ENCODE results near the gene RNF5. TPM values are rescaled to one million over a fixed set of nuclear protein-coding genes. Genes with fewer than 3 reads are reported as not detected.
"Not testable (repeated sequence)": the region's sequence is repeated elsewhere in the genome, so short reads cannot be mapped to it uniquely, and the experiment has no call there.

Gene RNF5
- total RNA-seq, 1 donor from 2014 or later: 58.8 TPM

DNA sequence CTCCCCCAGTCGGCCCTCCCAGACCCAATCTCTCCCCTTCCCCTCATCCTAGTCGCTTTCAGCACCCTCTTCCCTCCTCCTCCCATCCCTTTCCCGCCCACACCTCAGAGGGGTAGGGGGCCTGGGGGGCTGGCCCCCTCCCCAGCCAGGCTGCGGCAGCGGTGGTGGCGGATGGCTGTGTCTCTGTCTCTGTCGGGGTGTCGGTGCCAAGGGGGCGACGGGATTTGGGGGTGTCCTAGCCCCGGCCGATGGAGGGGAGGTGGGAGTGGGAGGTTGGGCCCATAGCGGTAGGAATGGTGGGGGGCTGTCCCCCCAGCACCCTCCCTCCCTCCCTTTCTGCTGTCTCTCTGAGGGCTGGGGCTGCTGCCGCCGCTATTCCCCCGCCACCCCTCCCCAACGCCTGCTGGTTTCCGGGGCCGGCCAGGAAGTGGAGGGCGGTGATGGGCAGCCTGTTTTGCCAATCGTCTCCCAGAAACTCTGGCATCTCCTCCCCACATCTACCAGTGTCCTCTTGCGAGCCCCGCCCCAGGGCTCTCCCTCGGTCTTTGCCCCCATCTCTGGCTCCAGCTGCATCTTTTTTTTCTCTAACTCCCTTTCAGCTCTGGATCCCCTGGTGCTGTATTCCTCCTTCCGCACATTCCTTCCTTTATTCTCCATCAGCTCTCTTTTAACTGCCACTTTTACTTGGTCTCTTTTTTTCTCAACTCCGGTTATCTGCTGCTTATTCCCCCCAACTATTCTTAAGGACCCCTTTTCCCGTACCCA is 2.3 kb upstream of the RNF5 start, which contains the start of gene AGPAT1:
TSS of gene AGPAT1 (minus strand) at position 374 of the 765 bp plus-strand sequence. CDS start 4,588 bp downstream, outside the sequence.
- peak; percentile 91 for DNase-seq (ENCODE audit: low read depth)

DNA sequence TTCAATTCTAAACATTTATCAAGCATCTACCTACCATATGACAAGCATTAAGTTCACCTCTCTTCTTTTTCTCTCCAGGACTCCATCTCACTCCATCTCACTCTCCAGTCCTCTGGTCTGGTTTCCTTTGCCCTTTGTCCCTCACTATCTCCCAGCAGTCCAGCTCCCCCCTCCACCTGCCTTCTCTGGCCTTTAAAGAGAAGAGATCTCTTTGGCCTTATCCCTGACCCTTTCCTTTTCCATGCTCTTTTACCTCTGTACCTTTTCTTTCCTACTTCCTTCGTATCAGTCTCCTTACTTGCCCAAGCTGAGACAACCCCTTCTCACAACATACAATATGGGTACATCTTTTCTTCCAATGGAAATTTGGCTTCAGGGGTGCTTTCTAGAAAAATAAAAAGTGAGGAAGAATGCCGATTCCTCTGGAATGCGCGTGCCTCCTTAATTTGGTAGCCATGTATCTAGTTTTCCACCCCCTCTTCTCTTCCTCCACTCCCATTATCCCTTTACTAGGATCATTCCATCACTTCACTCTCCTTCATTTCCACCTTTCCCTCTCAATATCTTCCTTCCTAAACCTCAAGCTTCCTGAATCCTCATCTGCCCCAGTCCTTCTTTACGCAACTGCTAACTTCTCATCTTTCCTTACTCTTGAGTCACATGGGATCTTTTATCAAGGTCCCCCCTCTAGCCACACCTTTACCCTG is 1.6 kb upstream of the RNF5 start:
- peak; percentile 64 for DNase-seq (ENCODE audit: low read depth)

DNA sequence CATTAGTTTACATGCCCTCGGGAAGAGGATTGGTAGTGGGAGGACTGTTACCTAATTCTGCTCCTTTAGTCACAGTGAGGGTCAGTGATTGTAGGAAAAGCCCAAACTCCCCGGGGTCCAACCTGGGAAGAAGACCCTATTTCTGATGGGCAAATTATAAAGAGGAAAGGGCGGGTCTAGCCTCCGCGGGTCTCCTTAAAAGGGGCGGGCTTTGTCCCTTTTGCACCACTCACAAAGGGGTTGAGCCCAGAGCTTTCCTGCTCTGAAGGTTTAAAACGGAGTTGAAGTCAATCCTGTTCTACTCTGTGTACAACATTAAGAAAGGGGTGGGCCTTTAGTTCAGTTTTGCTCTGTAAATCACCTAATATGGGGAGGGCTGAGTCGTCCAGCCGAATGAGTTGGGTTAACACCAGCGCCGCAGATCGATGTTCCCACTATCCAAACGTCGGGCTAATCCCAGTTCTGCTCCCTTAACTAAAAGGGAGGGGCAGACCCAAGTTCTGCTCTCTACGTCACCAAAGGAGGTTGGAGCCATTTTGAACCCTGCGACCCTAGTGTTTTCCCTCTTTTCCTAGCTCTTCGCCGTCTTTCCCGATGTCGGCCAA is 920 bp upstream of the RNF5 start:
- no peak for DNase-seq (ENCODE audit: low read depth)

GRCh38 chr6:32178547-32179440 is 589 bp downstream of the RNF5 start:
- DNase-seq (ENCODE audit: low read depth): no peak

DNA sequence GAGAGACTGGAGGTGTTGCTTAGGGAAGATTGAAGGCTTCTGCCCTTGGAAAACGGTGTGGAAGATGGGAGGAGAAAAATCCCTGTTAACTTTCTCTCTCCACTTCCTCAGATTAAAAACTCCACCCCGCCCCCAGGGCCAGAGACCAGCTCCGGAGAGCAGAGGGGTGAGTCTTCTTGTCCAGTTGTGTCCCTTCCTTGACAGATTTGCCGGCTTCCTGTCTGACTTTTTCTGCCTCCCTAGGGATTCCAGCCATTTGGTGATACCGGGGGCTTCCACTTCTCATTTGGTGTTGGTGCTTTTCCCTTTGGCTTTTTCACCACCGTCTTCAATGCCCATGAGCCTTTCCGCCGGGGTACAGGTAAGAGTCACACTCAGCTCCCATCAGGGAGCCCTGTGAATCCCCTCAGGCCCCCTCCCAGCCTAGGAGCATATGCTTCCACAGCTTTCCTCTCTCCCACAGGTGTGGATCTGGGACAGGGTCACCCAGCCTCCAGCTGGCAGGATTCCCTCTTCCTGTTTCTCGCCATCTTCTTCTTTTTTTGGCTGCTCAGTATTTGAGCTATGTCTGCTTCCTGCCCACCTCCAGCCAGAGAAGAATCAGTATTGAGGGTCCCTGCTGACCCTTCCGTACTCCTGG is 1.7 kb downstream of the RNF5 start:
- no peak for DNase-seq (ENCODE audit: low read depth)

DNA sequence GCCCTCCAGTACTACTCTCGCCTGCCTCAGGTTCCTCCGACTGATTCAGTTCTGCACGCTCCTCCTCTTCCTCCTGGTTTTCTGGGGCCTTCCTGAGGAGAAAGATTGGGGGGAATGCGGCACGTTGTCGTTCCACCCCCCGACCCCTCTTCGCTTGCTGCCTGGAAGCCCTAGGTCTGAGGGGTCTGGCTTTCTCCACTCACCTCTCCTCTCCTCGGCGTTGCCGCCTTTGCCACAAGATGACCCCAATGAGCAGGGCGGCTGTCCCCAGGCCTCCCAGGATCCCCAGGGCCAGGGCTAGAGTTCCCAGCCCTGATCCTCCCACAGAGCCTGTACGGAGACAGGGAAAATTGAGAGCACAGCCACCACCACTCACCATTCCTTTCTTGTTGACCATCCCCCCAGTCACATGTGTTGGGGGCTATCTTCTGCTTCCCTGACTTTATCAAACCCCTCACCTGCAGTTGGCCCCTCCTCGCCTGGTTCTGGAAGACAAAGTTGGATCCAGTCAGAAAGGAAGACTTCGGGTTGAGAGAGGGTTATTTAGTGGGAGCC is 3.0 kb downstream of the RNF5 start:
- DNase-seq (ENCODE audit: low read depth): no peak

- no peak for DNase-seq (ENCODE audit: low read depth)
Measured at GRCh38 chr6:32181915-32182529, 3.8 kb downstream of the RNF5 start.

DNA sequence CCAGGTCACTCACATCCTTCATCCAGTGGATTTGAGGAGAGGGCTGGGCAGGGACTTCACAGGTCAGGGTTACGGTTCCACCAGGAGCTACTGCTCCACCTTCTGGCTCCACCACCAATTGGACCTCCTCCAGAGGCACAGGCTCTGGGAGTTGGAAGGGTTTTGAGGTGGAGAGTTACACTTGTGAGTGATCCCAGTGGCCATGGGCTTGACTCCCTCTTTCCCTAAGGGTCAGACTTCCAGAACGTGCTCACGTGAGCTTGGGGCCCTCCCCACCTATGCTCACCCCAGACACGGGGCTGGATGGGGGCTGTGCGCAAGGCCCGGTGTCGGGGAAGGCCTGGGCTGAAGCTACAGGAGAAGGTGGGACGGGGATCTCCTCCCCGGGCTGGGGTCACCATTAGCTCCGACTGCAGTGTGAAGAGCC is 4.4 kb downstream of the RNF5 start:
- no peak for DNase-seq (ENCODE audit: low read depth)

- DNase-seq (ENCODE audit: low read depth): no peak
Measured at GRCh38 chr6:32183030-32183429, 4.8 kb downstream of the RNF5 start.

DNA sequence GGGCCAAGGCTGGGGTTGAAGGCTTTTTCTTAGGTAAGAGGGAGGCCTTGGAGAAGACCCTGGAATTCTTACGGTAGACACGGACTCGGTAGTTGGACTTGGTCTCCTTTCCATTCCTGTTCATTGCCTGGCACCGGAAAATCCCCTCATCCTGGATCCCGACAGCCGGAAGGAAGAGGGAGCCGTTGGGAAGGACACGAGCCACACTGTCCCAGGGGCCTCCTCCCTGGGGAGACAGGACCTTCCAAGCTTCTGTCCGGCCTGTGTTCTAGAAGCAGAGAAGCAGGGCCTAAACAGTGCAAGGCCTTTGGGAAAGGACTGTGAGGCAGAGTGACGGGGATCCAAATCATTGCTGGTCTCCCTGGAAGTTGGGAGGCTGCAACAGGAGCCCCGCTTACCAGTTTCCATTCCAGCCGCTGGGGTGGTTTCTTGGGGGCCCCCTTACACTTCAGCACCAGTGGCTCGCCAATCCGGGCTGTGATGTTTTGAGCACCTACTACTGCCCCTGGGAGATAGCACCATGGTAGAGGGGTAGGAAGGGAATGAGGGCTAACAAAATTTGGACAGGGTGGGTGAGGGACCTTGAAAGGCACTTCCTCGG is 5.4 kb downstream of the RNF5 start:
- DNase-seq (ENCODE audit: low read depth): no peak

DNA sequence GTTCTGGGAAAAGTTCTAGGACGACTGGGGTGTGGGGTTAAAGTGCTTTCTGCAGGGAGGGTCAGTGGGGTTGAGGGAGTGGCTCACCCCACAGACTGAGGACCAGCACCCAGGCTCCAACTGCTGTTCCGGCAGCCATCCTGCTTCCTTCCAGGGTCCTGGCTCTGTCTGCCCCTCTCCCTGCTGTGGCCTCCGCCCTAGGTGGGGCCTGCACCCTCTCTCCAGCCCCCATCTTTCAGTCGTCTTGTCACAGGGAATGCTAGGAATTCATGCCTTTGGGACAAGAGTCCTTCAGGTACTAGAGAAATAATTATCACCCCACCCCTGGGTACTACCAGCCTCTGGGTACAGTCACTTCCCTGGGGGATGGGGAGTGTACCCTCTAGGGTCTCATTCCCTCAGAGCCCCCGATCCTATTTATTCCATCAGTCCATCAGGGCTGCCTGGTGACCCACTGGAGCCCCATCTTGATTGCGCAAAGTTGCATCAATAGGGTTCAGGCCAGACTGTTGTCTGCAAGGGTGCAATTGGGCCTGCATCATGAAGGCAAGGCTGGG is 6.0 kb downstream of the RNF5 start, which contains the start of gene AGER:
TSS of gene AGER (minus strand) at position 170 of the 557 bp plus-strand sequence. CDS start at position 139, 31 bp downstream.
- DNase-seq (ENCODE audit: low read depth): no peak

GRCh38 chr6:32185681-32186131 is 7.5 kb downstream of the RNF5 start:
- DNase-seq (ENCODE audit: low read depth): peak; percentile 90

DNA sequence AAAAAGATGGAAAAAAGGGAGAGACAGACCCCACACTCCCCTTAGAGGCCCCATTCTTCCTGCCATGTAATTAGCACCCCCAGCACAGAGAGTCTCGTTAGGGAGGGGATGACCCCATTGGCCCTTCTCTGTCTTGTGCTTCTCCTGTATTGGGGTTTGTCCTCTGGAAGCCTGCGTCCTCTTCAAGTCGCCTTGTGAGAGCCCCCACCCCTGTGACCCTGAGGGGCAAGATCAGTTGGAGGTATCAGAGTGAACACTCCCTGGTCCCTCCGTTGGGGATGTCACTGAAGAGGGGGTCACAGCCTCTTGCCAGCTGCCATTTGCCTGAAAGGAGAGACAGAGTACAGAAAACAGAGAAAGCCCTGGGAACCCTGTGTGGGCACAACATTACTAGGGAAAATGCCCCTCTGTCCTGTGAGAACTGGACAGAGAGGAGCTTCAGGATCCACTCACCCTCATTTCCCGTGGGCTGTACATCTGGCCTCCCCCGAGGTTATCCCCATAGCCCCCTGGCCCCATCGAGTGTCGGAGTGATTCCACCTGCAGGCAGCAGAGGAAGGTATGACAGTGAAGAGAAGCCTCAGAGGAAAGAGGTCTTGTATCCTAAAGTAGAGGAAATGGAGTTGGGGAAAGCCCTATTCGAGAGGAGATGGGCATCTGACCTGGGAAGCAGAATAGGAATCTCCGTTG is 8.1 kb downstream of the RNF5 start:
- DNase-seq (ENCODE audit: low read depth): not testable (repeated sequence)

GRCh38 chr6:32187009-32187709 is 9.0 kb downstream of the RNF5 start:
- DNase-seq (ENCODE audit: low read depth): no peak

GRCh38 chr6:32187725-32188380 is 9.6 kb downstream of the RNF5 start:
- not testable (repeated sequence) for DNase-seq (ENCODE audit: low read depth)

DNA sequence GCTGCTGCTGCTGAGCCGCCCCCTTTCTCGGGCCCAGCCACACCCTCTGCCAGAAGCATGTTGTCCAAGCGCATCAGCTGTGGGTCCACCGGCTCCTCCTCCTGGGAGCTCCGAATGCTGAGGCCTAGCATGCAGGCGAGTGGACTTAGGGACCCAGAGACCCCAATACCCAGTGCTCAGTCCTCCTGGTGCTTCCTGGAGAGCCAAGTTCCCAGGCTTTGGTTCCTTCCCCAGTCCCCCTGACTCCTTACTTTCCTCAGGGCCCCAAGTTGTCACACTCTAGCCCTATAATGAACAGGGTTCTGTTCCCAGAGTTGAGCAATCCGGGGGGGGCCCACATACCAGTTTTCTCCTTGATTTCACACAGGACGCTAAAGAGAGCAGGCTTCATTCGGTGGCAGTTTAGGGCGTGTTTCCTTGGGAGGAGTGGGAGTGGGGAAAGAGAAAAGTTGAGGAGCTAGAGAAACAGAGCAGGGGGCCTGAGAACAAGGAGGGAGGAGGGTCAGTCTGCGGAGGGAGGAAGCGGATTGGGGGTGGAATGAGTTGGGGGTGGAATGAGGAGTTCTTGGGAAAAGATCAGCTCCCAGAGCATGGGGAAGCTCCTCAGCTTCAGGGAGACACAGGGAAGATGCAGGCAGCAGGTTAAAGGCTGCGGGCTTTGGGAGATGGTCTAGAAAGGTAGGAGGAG is 10.3 kb downstream of the RNF5 start:
- DNase-seq (ENCODE audit: low read depth): no peak

Measured in renal cortical epithelial cell (primary cell).